K562 (cell line): Measurements from ENCODE around the gene DPM1. TPM values are rescaled to one million over a fixed set of nuclear protein-coding genes. Genes with fewer than 3 reads are reported as not detected.
A peak's percentile ranks its signal among the peaks of the same experiment; 100 is the strongest.

Source experiments
- CBFB ChIP-seq: sonication (generic); formaldehyde crosslinking; IDR thresholded peaks from 2 replicates; pipeline ENCODE4 v1.4.0; 2020; ENCODE audit warnings: mild to moderate bottlenecking, missing genetic modification reagents
- ELK1 ChIP-seq: sonication (generic); formaldehyde crosslinking; IDR thresholded peaks from 2 replicates; pipeline ENCODE4 v1.8.1; 2022; ENCODE audit warnings: missing genetic modification reagents
- ETV5 ChIP-seq: sonication (generic); formaldehyde crosslinking; IDR thresholded peaks from 2 replicates; pipeline ENCODE4 v1.4.0; 2020; ENCODE audit warnings: low read depth, mild to moderate bottlenecking, missing genetic modification reagents
- EWSR1 ChIP-seq: fragments of 450-650 bp; IDR thresholded peaks from 2 replicates; pipeline ENCODE4 v1.6.1; 2018; ENCODE audit warnings: borderline replicate concordance, mild to moderate bottlenecking, low read depth, moderate library complexity; ENCODE audit not compliant: partially characterized antibody
- PKNOX1 ChIP-seq: fragments of 450-650 bp; IDR thresholded peaks from 2 replicates; pipeline ENCODE4 v1.6.1; 2016
- PREB ChIP-seq: sonication (generic); formaldehyde crosslinking; IDR thresholded peaks from 2 replicates; pipeline ENCODE4 v1.8.1; 2023; ENCODE audit warnings: mild to moderate bottlenecking, missing genetic modification reagents
- SNIP1 ChIP-seq: fragments of 450-650 bp; IDR thresholded peaks from 2 replicates; pipeline ENCODE4 v1.7.1; 2017; ENCODE audit warnings: low read depth, mild to moderate bottlenecking
- ZBTB11 ChIP-seq, 3 experiments: fragments of 200-800 bp in 1 of 3; fragments of 250-450 bp in 1 of 3; fragments of 450-650 bp in 1 of 3; sonication (Bioruptor Pico) in 1 of 3; sonication (Bioruptor generic) in 1 of 3; formaldehyde crosslinking in 1 of 3; IDR thresholded peaks; 2 replicates each; pipeline versions ENCODE4 v1.6.1 to v1.8.0; 2016 to 2022; ENCODE audit warnings: mild to moderate bottlenecking in 2 of 3, missing genetic modification characterization in 2 of 3, missing compliant biosample characterization in 1 of 3, moderate library complexity in 1 of 3
- ZNF318 ChIP-seq, 2 experiments: fragments of 450-650 bp; IDR thresholded peaks; 2 replicates each; pipeline ENCODE4 v1.6.1; 2016; ENCODE audit warnings: mild to moderate bottlenecking in 2 of 2, borderline replicate concordance in 1 of 2, low read depth in 1 of 2, moderate library complexity in 1 of 2
- ZNF445 ChIP-seq: fragments of 250-450 bp; sonication (Bioruptor Pico); IDR thresholded peaks from 2 replicates; pipeline ENCODE4 v1.4.0; 2020; ENCODE audit warnings: low read depth, mild to moderate bottlenecking, moderate library complexity
- polyA plus RNA-seq, 8 experiments: library from polyadenylated mRNA; depleted of rRNA in 4 of 8; stranded (reverse) in 5 of 8; unstranded in 3 of 8; fragments of >200 nt; fragmentation: Nextera tagmentation in 2 of 8; fragmentation: Illumina TruSeq in 1 of 8; extraction: Ambion mirVana in 2 of 8; extraction: Trizol in 1 of 8; gene quantifications; 2 replicates each; pipeline versions ENCODE4 v1.2.1 to v1.2.3, GENCODE V29; 2011 to 2014; ENCODE audit warnings: inconsistent platforms in 1 of 8, missing spikeins in 1 of 8
- total RNA-seq, 7 experiments: library from RNA; depleted of rRNA in 6 of 7; stranded (reverse); fragments of >200 nt in 6 of 7; fragmentation: Illumina TruSeq in 2 of 7; extraction: Trizol in 2 of 7; gene quantifications; 2 replicates each; pipeline versions ENCODE4 v1.2.1 to v1.2.3, GENCODE V29; 2011 to 2021; ENCODE audit warnings: low replicate concordance in 1 of 7

The DPM1 gene
- total and polyA plus RNA-seq, 9 of the 15 experiments (the other 6 are each of a cell fraction or from before 2014, with no cell fraction given): 75.2 to 190 (median 153) TPM

GRCh38 chr20:50903353-50904051 is 54.8 kb downstream of the DPM1 start (continued):
- TF ChIP-seq ZBTB11 (CRISPR knock-in tag; IDR thresholded peaks at IDR 0.05) (0 out of 6 replicates have a peak, but pooled peaks of 1 of the 3 experiments have one; percentile 10), SNIP1 (no peak), ZNF445 (no peak), ETV5 (CRISPR knock-in tag) (no peak), ELK1 (CRISPR knock-in tag) (no peak), PKNOX1 (peak; percentile 42; the same call in 1 of the 2 replicates), CBFB (CRISPR knock-in tag) (no peak), EWSR1 (no peak), ZNF318 (IDR thresholded peaks at IDR 0.05; ENCODE audit: borderline replicate concordance in 1 of 2, low read depth in 1 of 2) (no peak), PREB (CRISPR knock-in tag) (no peak)
